SJSA1 (cell line): Measurements from ENCODE around the gene BARHL1. TPM values are rescaled to one million over a fixed set of nuclear protein-coding genes. Genes with fewer than 3 reads are reported as not detected.

Experiments
- DNase-seq, 2 experiments: peaks; one replicate each; pipeline ENCODE4 v3.0.0-alpha.2; 2015 to 2020; ENCODE audit warnings: low spot score in 2 of 2, low read depth in 1 of 2
- H3K27ac ChIP-seq: fragments of 250-450 bp; sonication (Bioruptor Pico); 2 replicates; pipeline ENCODE4 v1.5.1; 2020; ENCODE audit warnings: mild to moderate bottlenecking, moderate library complexity
- H3K27me3 ChIP-seq: fragments of 250-450 bp; sonication (Bioruptor Pico); replicated peaks from 2 replicates; pipeline ENCODE4 v1.5.1; 2020; ENCODE audit warnings: mild to moderate bottlenecking, moderate library complexity
- H3K36me3 ChIP-seq: fragments of 250-450 bp; sonication (Bioruptor Pico); 2 replicates; pipeline ENCODE4 v1.5.1; 2020; ENCODE audit warnings: mild to moderate bottlenecking
- H3K4me1 ChIP-seq: fragments of 250-450 bp; sonication (Bioruptor Pico); replicated peaks from 2 replicates; pipeline ENCODE4 v1.6.1; 2021; ENCODE audit warnings: mild to moderate bottlenecking
- H3K4me3 ChIP-seq: fragments of 250-450 bp; sonication (Bioruptor Pico); 2 replicates; pipeline ENCODE4 v1.5.1; 2020; ENCODE audit warnings: mild to moderate bottlenecking
- H3K9me3 ChIP-seq: fragments of 250-450 bp; sonication (Bioruptor Pico); replicated peaks from 2 replicates; pipeline ENCODE4 v1.5.1; 2020; ENCODE audit warnings: mild to moderate bottlenecking
- total RNA-seq: library from RNA; depleted of rRNA; stranded (reverse); fragments of >200 nt; shearing (Covaris generic); gene quantifications from 2 replicates; pipeline ENCODE4 v1.2.3, GENCODE V29; 2014

BARHL1 gene
- total RNA-seq, 1 experiment from 2014 or later: not detected

DNA sequence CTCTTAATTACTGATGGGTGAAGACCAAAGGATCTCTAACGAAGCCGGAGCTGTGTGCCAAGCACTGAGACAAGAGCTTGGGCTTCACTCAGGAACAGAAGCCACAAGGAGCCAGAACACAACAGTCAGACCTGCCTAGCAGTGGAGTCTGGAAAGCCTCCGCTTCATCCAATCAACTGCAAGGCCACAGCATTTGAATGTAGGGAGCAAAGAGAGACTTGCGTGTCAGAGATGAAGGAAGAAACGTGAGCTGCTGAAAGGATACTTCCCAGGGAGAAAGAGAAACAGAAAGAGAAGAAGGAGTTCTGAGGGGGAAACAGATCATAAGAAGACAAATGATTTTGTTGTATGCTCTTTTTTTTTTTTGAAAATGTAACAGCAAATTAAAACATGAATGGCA is 43.9 kb downstream of the BARHL1 start:
- Histone ChIP-seq H3K4me1 (peaks cover 7% of the 10 kb centered on the region), H3K27ac (no peak overlapping the region), H3K9me3 (no peaks in the 10 kb centered on the region), H3K36me3 (peaks cover 38% of the 10 kb centered on the region), H3K27me3 (no peaks in the 10 kb centered on the region), H3K4me3 (no peak overlapping the region)
- no peak for DNase-seq

DNA sequence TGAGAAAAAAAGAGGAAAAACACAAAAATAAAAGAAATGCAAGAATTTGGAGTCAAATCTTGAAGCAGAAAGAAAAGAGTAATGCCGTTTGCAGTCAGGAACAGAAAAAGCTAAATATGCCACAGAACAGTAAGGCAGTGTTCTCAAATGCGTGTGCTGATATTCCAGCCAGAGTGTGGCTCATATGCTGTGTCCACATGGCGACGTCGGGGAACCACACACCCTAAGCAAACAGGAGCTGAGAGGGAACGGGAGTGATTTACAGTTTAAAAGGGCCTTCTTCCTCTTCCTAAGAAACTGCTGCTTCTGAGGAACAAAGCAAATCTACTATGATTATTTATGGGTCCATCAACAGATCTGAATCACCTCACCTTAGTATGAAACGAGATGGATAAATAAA is 44.7 kb downstream of the BARHL1 start:
- H3K4me1 ChIP-seq: peaks cover 15% of the 10 kb centered on the region
- DNase-seq: no peak
- H3K4me3 ChIP-seq: no peak overlapping the region
- no peaks in the 10 kb centered on the region for H3K27me3 ChIP-seq
- peaks cover 39% of the 10 kb centered on the region for H3K36me3 ChIP-seq
- no peaks in the 10 kb centered on the region for H3K9me3 ChIP-seq
- H3K27ac ChIP-seq: no peak overlapping the region

DNA sequence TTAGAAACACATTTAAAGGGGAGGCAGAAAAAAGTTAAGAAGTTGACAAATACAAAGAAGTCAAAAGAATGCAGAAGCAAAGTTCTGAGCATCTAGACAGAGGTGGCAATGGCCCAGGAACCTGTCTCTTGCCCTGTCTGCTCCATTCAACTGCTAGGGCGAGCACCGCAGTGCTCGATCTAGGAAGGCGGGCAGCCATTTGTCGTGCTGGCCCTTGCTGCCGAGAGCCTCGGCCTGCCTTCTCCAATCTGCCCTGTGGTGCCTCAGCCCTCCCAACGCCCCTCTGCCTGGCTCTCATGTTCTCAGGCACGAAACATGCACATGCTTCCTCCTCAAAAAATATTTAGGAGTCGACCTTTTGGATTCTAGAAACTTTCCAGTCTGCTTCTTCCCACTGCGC is 45.2 kb downstream of the BARHL1 start:
- H3K36me3 ChIP-seq: peaks cover 39% of the 10 kb centered on the region
- peaks cover 15% of the 10 kb centered on the region for H3K4me1 ChIP-seq
- no peaks in the 10 kb centered on the region for H3K27me3 ChIP-seq
- H3K4me3 ChIP-seq: no peak overlapping the region
- no peaks in the 10 kb centered on the region for H3K9me3 ChIP-seq
- H3K27ac ChIP-seq: no peak overlapping the region
- DNase-seq: no peak

DNA sequence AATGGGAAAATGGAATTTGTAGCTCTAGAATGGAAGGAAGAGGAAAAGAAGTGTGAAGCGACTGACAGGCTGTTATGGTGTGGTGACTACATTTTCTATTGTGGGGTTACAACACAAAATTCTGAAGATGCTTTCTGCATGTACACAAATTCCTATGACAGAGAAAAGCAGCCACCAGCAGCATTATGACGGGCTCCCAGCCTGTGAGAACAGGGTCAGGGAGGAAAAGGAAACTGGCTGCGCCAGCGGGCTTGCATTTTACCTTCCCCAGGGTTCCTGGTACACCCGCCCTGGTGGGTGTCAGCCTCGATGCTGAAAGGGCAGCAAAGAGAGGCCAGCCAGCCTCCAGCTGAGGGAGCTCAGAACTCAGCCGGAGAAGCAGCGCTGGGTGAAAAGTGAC is 46.3 kb downstream of the BARHL1 start:
- Histone ChIP-seq H3K36me3 (peaks cover 39% of the 10 kb centered on the region), H3K9me3 (no peaks in the 10 kb centered on the region), H3K27ac (no peak overlapping the region), H3K4me1 (peaks cover 15% of the 10 kb centered on the region), H3K4me3 (no peak overlapping the region), H3K27me3 (no peaks in the 10 kb centered on the region)
- no peak for DNase-seq

GRCh38 chr9:132630116-132630515 is 47.7 kb downstream of the BARHL1 start:
- Histone ChIP-seq H3K4me1 (peaks cover 15% of the 10 kb centered on the region), H3K36me3 (peaks cover 39% of the 10 kb centered on the region), H3K9me3 (no peaks in the 10 kb centered on the region), H3K4me3 (no peak overlapping the region), H3K27ac (no peak overlapping the region), H3K27me3 (no peaks in the 10 kb centered on the region)
- no peak for DNase-seq

DNA sequence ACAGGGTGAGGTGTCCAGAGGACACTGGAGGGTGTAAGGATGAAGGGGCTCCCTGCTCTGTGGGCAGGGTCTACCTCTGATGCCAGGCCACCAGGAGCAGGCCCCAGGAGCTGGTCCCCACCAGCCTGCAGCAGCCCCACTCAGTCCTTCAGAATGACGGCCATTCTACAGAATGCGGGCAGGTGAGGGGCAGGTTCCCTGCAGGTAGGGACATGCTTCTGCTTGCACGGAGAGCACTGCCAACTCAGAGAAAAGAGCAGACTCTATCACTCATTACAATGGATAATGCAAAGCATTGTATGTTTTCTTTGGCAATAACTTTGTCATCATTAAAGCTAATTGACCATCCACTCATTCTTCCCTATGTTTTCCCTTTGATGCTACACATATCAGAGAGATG is 48.4 kb downstream of the BARHL1 start:
- no peak for DNase-seq
- H3K4me1 ChIP-seq: peaks cover 15% of the 10 kb centered on the region
- H3K9me3 ChIP-seq: no peaks in the 10 kb centered on the region
- H3K4me3 ChIP-seq: no peak overlapping the region
- peaks cover 39% of the 10 kb centered on the region for H3K36me3 ChIP-seq
- H3K27me3 ChIP-seq: no peaks in the 10 kb centered on the region
- no peak overlapping the region for H3K27ac ChIP-seq

GRCh38 chr9:132631280-132631679 is 48.9 kb downstream of the BARHL1 start:
- Histone ChIP-seq H3K27me3 (no peaks in the 10 kb centered on the region), H3K36me3 (peaks cover 39% of the 10 kb centered on the region), H3K4me3 (no peak overlapping the region), H3K27ac (peak overlapping the region; percentile 36), H3K9me3 (no peaks in the 10 kb centered on the region), H3K4me1 (peaks cover 15% of the 10 kb centered on the region)
- peak; percentile 70 to 71 for DNase-seq

DNA sequence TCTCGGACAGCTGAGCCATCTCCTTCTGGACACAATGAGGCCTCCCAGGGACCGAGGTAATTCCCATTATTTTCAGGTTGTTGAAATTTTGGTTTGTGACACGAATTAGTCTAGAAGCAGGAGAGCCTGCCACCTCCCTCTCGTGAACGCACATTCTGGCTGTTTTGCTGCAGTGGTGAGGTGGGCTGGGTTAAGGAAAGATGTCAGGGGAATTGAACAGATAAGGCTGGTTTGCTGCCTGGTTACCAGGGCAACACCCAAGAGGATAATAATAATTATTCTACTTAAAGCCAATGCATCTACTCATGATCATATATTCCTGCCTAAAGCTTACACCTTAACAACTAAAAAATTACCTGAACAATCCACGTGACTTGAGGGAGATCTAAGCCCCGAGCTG is 49.3 kb downstream of the BARHL1 start:
- H3K27me3 ChIP-seq: no peaks in the 10 kb centered on the region
- peaks cover 39% of the 10 kb centered on the region for H3K36me3 ChIP-seq
- peak overlapping the region; percentile 36 for H3K27ac ChIP-seq
- H3K4me1 ChIP-seq: peaks cover 15% of the 10 kb centered on the region
- DNase-seq: no peak
- H3K9me3 ChIP-seq: no peaks in the 10 kb centered on the region
- no peak overlapping the region for H3K4me3 ChIP-seq

- Histone ChIP-seq H3K9me3 (no peaks in the 10 kb centered on the region), H3K4me1 (peaks cover 15% of the 10 kb centered on the region), H3K27ac (no peak overlapping the region; the same call in 1 of the 2 replicates), H3K36me3 (peaks cover 45% of the 10 kb centered on the region), H3K27me3 (no peaks in the 10 kb centered on the region), H3K4me3 (no peak overlapping the region)
- DNase-seq: no peak
Observed at GRCh38 chr9:132632413-132633129, 50.2 kb downstream of the BARHL1 start.

DNA sequence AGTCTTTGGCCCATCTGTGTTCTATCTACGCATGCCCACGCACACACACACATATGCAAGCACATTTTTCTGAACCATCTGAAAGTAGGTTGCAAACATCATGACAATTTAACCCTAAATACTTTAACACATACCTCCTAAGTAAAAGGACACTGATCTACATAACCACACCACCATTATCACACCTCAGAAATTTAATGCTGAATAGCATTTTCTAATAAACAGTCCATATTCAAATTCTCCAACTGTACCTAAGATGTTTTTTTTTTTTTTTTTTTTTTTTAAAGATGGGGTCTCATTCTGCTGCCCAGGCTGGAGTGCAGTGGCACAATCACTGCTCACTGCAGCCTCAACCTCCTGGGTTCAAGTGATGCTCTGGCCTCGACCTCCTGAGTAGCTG is 51.9 kb downstream of the BARHL1 start:
- Histone ChIP-seq H3K36me3 (peaks cover 33% of the 10 kb centered on the region), H3K27me3 (no peaks in the 10 kb centered on the region), H3K4me3 (no peak overlapping the region), H3K27ac (no peak overlapping the region), H3K9me3 (no peaks in the 10 kb centered on the region), H3K4me1 (peaks cover 15% of the 10 kb centered on the region)
- DNase-seq: no peak

DNA sequence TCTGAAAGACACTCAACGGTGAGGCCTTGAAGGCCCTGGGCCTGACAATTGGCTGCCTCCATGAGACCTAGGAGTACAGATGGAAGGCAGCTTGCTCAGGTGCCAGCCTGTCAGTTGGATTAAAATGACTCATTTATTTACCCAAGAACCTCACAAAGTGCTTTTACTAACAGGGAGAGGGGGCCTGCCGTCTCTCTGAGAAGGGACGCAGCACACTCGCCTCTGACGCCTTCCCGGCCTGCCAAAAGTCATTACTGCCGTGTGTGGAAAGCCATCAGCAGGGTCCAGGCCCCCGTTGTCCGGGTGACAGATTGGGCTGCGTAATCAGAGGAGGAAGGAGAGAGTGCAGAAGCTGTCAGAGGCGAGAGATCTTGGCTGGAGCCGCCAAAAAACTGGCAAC is 54.9 kb downstream of the BARHL1 start:
- peaks cover 33% of the 10 kb centered on the region for H3K36me3 ChIP-seq

DNA sequence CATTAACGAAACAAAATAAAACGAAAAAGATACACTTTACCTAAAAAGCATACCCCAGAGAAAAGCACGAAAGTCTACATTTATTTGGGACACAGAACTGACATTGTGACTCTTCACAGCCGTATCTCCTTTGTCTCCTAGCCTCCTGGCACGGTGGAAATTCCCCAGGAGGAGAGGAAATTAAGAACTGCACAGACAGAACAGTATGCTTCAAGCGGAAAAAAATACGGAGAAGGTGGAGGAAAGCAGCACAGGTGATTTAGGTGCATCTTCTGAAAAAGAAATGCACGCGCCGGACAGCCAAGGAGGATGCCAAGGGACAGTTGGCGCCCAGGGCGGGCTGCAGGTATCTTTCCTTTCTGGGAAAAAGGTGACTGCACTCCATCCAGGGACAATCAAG is 55.4 kb downstream of the BARHL1 start:
- Histone ChIP-seq H3K27ac (no peak overlapping the region), H3K9me3 (no peaks in the 10 kb centered on the region), H3K4me3 (no peak overlapping the region), H3K4me1 (no peaks in the 10 kb centered on the region), H3K27me3 (no peaks in the 10 kb centered on the region), H3K36me3 (peaks cover 34% of the 10 kb centered on the region)
- no peak for DNase-seq

More for the DNA sequence above, 54.9 kb downstream of the BARHL1 start:
- H3K4me1 ChIP-seq: no peaks in the 10 kb centered on the region
- H3K9me3 ChIP-seq: no peaks in the 10 kb centered on the region
- H3K4me3 ChIP-seq: no peak overlapping the region
- no peaks in the 10 kb centered on the region for H3K27me3 ChIP-seq
- no peak for DNase-seq
- no peak overlapping the region for H3K27ac ChIP-seq

DNA sequence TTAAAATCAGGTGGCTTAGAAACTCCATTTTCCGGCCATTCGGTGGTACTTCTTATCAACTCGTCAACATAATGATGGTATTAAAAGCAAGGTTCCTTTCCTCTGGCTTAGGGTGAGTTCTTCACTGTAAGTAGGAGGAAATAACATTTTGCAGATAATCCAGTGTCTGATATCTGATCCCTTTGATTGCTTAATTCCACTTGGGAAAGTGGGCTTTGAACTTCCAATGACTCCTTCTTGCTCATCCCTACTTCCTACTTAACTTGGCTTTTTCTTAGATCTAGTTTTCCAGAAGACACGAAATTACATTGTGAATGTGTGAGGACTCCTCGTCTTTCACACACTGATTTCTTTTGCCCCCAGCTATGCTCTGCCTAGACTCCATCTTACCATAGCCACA is 55.8 kb downstream of the BARHL1 start:
- Histone ChIP-seq H3K4me3 (no peak overlapping the region), H3K27ac (no peak overlapping the region), H3K27me3 (no peaks in the 10 kb centered on the region), H3K36me3 (peaks cover 38% of the 10 kb centered on the region), H3K9me3 (no peaks in the 10 kb centered on the region), H3K4me1 (no peaks in the 10 kb centered on the region)
- no peak for DNase-seq

DNA sequence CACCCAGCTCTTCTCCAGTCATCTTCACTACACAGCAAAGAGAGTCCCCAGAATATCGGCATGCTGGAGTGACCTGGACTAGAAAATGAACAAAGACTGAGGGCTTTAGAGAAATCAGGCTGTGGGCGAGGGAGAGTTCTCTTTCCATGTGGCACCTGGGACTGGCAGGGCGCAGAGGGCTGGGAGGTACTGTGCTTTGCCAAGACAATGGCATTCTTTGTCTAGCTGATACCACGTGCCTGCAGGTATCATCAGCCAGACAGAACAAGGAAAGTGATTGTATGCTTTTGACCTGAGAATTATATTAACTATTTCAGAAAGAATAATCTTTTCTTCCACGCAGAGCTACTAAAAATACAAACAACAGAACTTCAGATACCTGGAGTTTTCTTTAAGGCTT is 56.9 kb downstream of the BARHL1 start:
- H3K36me3 ChIP-seq: peaks cover 46% of the 10 kb centered on the region
- no peaks in the 10 kb centered on the region for H3K9me3 ChIP-seq
- no peak overlapping the region for H3K4me3 ChIP-seq
- no peaks in the 10 kb centered on the region for H3K27me3 ChIP-seq
- no peak for DNase-seq
- no peak overlapping the region for H3K27ac ChIP-seq
- no peaks in the 10 kb centered on the region for H3K4me1 ChIP-seq
